NCI-H69 (cell line): ENCODE results near the gene APC2.

ENCODE experiments used
- DNase-seq: peaks from one replicate; lab custom pipeline; 2025; lab: John Stamatoyannopoulos, UW

The APC2 gene

GRCh38 chr19:1478934-1479707 is 29.2 kb downstream of the APC2 start, which contains the start of gene C19orf25:
Gene C19orf25 (minus strand): TSS chr19:1479215. CDS start chr19:1478903, 312 bp downstream.
- DNase-seq: peak; percentile 98

- DNase-seq: no peak
Observed at GRCh38 chr19:1481224-1481892, 31.4 kb downstream of the APC2 start.

GRCh38 chr19:1481893-1482360 is 32.0 kb downstream of the APC2 start:
- DNase-seq: peak; percentile 42

- DNase-seq: no peak
Observed at GRCh38 chr19:1482361-1483130, 32.6 kb downstream of the APC2 start.

- DNase-seq: no peak
Observed at GRCh38 chr19:1483131-1483978, 33.4 kb downstream of the APC2 start.

- no peak for DNase-seq
Observed at GRCh38 chr19:1483979-1484428, 34.1 kb downstream of the APC2 start.

- no peak for DNase-seq
Observed at GRCh38 chr19:1486720-1487575, 37.0 kb downstream of the APC2 start.

GRCh38 chr19:1487576-1488281 is 37.8 kb downstream of the APC2 start:
- DNase-seq: no peak

- no peak for DNase-seq
Observed at GRCh38 chr19:1488282-1488601, 38.3 kb downstream of the APC2 start.

GRCh38 chr19:1489463-1490310 is 39.8 kb downstream of the APC2 start:
- DNase-seq: peak; percentile 63

- DNase-seq: peak; percentile 100
Observed at GRCh38 chr19:1490311-1491113, 40.6 kb downstream of the APC2 start, which contains the start of gene PCSK4. Gene PCSK4 (minus strand): TSS chr19:1490350. CDS start chr19:1490346, 4 bp downstream.

- no peak for DNase-seq
Observed at GRCh38 chr19:1491114-1491848, 41.4 kb downstream of the APC2 start, which contains the start of gene REEP6. Gene REEP6 (plus strand): TSS chr19:1491181. CDS start chr19:1491270, 89 bp downstream.

- DNase-seq: no peak
Observed at GRCh38 chr19:1491849-1492170, 41.9 kb downstream of the APC2 start.

GRCh38 chr19:1492474-1493006 is 42.6 kb downstream of the APC2 start:
- no peak for DNase-seq

GRCh38 chr19:1494115-1494815 is 44.3 kb downstream of the APC2 start:
- no peak for DNase-seq

GRCh38 chr19:1495051-1495798 is 45.3 kb downstream of the APC2 start:
- no peak for DNase-seq
